Kidney epithelial cell (primary cell): ENCODE data around the gene USP12. TPM values are rescaled to one million over a fixed set of nuclear protein-coding genes. Genes with fewer than 3 reads are reported as not detected.

ENCODE experiments used
- DNase-seq: peaks from one replicate; pipeline ENCODE4 v3.0.0-alpha.2; 2010; ENCODE audit warnings: low read depth
- H3K27me3 ChIP-seq: 2 replicates; pipeline ENCODE4 v1.6.0; 2011; ENCODE audit warnings: low read length; ENCODE audit not compliant: control insufficient read depth, insufficient read depth
- H3K36me3 ChIP-seq: 2 replicates; pipeline ENCODE4 v1.5.1; 2011; ENCODE audit warnings: low read length; ENCODE audit not compliant: control insufficient read depth, insufficient read depth
- H3K4me3 ChIP-seq: 2 replicates; pipeline ENCODE4 v1.5.1; 2011; ENCODE audit warnings: low read depth, mild to moderate bottlenecking, control low read depth, low read length
- total RNA-seq: library from RNA; depleted of rRNA; stranded (reverse); fragments of >200 nt; gene quantifications from 2 replicates; pipeline ENCODE4 v1.2.3, GENCODE V29; 2015
- TF ChIP-seq, protein P1 (sequence below): IDR thresholded peaks from 2 replicates; pipeline ENCODE4 v1.5.1; 2011; ENCODE audit warnings: mild to moderate bottlenecking, moderate library complexity, low read length, control low read depth, inconsistent platforms; ENCODE audit not compliant: insufficient read depth, poor library complexity, severe bottlenecking

USP12 gene
- total RNA-seq, 1 donor from 2014 or later: 13.8 TPM

DNA sequence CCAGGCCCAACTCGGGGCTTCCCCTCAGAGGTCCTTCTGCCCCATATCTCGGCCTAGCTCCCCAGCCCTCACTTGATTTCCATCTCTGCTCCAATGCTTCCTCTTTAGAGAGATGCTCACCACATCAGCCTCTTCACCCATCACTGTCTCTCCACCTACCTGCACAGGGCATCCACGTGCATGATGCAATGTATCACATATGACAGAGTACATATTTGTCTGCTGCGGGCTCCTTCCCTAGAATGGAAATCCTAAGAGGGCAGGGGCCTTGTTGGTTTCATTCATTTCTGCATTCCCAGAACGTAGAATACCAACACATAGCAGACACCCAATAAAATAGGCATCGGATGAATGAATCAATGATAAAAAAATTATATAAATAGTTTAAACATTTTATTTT is 130.3 kb downstream of the USP12 start:
- Histone ChIP-seq H3K36me3 (no peaks in the 10 kb centered on the region), H3K27me3 (no peaks in the 10 kb centered on the region), H3K4me3 (no peak overlapping the region)
- TF ChIP-seq, protein P1, sequence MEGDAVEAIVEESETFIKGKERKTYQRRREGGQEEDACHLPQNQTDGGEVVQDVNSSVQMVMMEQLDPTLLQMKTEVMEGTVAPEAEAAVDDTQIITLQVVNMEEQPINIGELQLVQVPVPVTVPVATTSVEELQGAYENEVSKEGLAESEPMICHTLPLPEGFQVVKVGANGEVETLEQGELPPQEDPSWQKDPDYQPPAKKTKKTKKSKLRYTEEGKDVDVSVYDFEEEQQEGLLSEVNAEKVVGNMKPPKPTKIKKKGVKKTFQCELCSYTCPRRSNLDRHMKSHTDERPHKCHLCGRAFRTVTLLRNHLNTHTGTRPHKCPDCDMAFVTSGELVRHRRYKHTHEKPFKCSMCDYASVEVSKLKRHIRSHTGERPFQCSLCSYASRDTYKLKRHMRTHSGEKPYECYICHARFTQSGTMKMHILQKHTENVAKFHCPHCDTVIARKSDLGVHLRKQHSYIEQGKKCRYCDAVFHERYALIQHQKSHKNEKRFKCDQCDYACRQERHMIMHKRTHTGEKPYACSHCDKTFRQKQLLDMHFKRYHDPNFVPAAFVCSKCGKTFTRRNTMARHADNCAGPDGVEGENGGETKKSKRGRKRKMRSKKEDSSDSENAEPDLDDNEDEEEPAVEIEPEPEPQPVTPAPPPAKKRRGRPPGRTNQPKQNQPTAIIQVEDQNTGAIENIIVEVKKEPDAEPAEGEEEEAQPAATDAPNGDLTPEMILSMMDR: no peak
- no peak for DNase-seq

DNA sequence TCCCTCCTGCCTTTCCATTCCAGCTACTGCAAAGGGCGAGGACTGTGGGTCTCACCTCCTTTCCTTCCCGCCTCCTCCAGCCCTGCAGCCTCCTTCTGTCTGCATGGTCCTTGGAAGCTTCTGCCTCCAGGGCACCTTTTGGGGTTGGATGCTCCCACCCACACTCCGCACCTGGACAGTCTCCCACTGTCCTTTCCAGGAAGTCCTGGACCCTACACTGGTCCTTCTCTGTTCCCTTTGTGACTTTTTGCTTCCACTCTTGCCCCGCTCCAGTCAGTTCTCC is 130.8 kb downstream of the USP12 start:
- TF ChIP-seq, protein P1: no peak
- DNase-seq: no peak
- Histone ChIP-seq H3K27me3 (no peaks in the 10 kb centered on the region), H3K36me3 (no peaks in the 10 kb centered on the region), H3K4me3 (no peak overlapping the region)

DNA sequence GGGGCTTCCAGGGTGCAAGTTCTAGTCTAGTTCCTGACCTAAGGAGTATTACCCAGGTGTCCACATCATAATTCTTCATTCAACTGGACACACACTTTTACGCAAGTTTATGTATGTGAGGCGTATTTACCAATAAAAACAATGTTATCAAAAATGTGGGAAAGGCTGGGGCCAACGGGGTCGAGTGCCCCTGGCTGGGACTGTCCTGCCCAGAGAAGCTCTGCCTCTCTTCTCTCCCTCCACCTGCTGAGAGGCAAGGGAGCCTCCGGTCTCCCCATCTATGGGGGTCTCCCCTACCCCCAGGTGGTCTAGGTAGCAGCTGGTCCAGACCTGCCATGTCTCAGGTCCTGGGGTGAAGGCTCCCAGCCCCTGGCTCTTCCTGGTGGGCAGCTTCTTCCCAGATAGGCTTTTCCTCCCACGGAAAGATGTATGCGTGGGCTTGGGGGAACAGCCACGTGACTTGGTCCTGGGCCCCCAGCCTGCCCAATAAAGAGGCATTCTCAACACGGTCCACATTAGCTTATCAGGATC is 132.4 kb downstream of the USP12 start:
- TF ChIP-seq, protein P1: no peak
- no peak overlapping the region for H3K4me3 ChIP-seq
- DNase-seq: no peak
- H3K36me3 ChIP-seq: no peaks in the 10 kb centered on the region
- H3K27me3 ChIP-seq: no peaks in the 10 kb centered on the region

DNA sequence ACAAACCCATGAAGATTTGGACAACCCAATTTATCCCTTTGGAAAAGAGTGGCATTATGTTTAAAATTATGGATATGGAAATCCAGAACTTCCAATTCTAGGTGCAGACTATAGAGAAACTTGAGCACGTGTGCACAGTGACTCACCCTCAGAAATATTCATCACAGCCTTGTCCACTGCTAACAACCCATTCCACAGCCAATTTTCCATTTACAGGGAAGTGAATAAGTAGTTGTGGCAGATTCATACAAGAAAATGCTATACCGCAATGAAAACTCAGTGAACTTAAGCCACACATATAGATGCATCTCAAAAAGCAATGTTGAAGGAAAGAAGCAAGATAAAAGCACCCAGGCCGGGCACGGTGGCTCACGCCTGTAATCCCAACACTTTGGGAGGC is 133.3 kb downstream of the USP12 start:
- peak; percentile 19 for DNase-seq
- H3K36me3 ChIP-seq: no peaks in the 10 kb centered on the region
- H3K27me3 ChIP-seq: no peaks in the 10 kb centered on the region
- no peak overlapping the region for H3K4me3 ChIP-seq
- TF ChIP-seq, protein P1: no peak

DNA sequence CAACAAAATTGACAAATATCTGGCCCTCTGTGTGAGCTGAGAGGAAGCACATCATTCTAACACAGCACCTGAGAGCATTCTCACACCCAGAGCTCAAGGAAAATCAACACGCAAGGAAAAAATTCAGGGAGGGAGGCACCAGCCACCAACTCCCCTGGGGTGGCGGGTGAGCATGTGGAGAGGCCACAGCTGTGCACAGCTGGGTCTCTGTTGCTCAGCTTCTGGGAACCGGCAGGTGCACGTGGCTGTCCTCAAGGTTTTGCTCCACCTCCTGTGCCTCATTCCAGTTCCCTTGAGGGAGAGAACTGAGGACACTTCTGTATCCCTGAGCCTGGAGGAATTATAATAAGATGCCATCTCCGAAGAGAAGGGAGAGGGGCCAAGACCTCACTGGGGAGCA is 134.0 kb downstream of the USP12 start:
- no peak for DNase-seq
- Histone ChIP-seq H3K4me3 (no peak overlapping the region), H3K27me3 (no peaks in the 10 kb centered on the region), H3K36me3 (no peaks in the 10 kb centered on the region)
- TF ChIP-seq, protein P1: no peak

DNA sequence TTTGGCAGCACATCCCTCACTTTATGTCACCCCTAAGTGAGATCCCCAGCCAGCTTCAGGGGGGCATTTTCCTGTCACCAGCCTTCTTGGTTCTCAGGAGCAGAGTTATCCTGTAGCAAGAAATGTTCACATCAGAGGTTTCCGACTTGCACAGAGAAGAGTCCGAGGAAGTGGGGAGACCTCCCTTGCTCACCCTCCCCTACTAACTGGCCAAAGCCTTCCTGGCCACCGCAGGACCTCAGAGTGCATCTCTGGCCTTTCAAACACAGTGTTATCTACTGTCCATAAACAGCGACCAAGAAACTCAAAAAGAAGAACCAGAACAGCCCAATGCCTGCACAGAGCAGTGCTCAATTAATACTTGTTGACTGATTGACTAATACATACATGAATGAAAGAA is 134.4 kb downstream of the USP12 start:
- DNase-seq: no peak

More for the DNA sequence above, 134.4 kb downstream of the USP12 start:
- Histone ChIP-seq H3K4me3 (no peak overlapping the region), H3K36me3 (no peaks in the 10 kb centered on the region), H3K27me3 (no peaks in the 10 kb centered on the region)
- TF ChIP-seq, protein P1: no peak
